WTC11 (cell line): ENCODE data around the gene TOP2B.

ENCODE experiments used
- FOXJ3 ChIP-seq: sonication (generic); formaldehyde crosslinking; IDR thresholded peaks from 2 replicates; pipeline ENCODE4 v1.9.0; 2021; ENCODE audit warnings: missing genetic modification reagents, mild to moderate bottlenecking, borderline replicate concordance
- NFYB ChIP-seq: sonication (generic); formaldehyde crosslinking; conservative IDR thresholded peaks from 2 replicates; pipeline ENCODE4 v1.8.0; 2022; ENCODE audit warnings: low read depth, missing genetic modification reagents
- ZNF121 ChIP-seq: sonication (generic); formaldehyde crosslinking; IDR thresholded peaks from 2 replicates; pipeline ENCODE4 v1.8.0; 2023; ENCODE audit warnings: missing genetic modification reagents
- ZNF232 ChIP-seq: sonication (generic); formaldehyde crosslinking; IDR thresholded peaks from 2 replicates; pipeline ENCODE4 v1.8.0; 2022; ENCODE audit warnings: mild to moderate bottlenecking, missing genetic modification reagents
- TF ChIP-seq, protein P1 (sequence below): fragments of 200-600 bp; IDR thresholded peaks from 2 replicates; pipeline ENCODE4 v1.8.0; 2022; ENCODE audit warnings: antibody characterized with exemption

DNA sequence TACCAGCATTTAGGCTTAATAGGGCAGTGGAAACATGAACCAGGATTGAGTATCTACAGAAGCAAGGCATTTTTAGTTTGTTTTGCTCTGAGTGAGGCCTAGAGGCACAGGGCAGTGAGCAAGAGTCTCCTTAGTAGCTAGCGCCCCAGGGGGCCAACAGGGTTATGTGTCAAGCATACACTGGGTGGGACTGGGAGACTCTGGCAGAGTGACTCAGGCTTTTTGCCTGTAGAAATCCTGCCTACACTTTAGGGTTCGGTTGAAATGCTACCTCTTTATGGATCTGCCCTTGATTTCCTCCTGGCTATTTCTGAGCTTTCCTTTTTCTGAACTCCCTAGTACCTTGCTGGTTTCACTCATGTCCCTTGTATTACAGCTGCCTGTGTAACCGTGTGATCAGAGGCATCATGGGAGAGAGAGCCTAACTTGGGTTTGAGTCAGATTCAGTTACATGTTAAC is 72.2 kb downstream of the TOP2B start:
- no peak for TF ChIP-seq ZNF232
- TF ChIP-seq NFYB (CRISPR knock-in tag) = no peak
- TF ChIP-seq, protein P1, sequence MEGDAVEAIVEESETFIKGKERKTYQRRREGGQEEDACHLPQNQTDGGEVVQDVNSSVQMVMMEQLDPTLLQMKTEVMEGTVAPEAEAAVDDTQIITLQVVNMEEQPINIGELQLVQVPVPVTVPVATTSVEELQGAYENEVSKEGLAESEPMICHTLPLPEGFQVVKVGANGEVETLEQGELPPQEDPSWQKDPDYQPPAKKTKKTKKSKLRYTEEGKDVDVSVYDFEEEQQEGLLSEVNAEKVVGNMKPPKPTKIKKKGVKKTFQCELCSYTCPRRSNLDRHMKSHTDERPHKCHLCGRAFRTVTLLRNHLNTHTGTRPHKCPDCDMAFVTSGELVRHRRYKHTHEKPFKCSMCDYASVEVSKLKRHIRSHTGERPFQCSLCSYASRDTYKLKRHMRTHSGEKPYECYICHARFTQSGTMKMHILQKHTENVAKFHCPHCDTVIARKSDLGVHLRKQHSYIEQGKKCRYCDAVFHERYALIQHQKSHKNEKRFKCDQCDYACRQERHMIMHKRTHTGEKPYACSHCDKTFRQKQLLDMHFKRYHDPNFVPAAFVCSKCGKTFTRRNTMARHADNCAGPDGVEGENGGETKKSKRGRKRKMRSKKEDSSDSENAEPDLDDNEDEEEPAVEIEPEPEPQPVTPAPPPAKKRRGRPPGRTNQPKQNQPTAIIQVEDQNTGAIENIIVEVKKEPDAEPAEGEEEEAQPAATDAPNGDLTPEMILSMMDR = no peak
- no peak for TF ChIP-seq FOXJ3 (CRISPR knock-in tag)
- TF ChIP-seq ZNF121 (CRISPR knock-in tag) = no peak
